UCSD-AML1 (cell line): Measurements from ENCODE around the gene SLC30A2.
A peak's percentile ranks its signal among the peaks of the same experiment; 100 is the strongest.

Source experiments
- DNase-seq: peaks from one replicate; lab custom pipeline; 2025; ENCODE audit not compliant: unreplicated experiment; lab: John Stamatoyannopoulos, UW

The SLC30A2 gene

DNA sequence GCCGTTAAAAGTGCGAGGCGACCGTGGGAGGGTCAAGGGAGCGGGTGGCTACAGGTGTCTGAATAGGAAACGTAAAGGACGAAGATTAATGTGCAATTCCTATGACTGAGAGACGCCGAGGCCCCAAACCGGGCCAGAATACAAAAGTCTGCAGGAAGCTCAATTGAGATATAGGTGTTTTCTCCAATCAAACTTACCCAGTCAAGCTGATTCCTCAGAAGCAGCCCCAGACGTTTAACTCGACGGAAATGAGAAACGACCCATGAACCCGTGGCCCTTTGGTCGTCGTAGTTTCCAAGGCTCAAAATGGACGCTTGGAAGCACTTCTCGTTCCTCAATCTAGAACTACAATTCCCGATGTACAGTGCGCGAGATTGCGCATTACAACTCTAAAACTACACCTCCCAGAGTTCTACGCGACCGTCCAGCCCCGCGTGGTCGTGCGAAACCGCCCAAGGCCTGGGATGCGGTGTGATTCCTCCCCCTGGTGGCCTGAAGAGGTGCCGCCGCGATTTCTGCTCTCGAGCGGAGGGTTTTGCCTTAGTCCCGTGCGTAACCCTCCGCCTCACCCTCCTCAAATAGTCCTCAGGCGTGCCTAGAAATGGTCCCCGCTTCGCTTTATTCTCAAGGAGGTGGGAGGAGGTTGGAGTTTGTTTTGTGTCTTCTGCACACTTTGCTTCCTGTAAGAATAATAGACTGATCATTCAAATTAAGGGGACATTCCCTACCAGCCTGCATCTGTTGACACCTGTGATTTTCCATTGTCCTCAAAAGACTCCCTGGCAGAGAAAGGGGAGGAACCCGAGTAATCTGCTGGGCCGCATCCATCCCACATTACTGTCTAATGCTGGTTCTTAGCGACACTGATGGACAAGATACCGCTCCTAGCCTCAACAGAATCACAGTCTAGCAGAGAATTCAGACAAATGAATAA is 47.8 kb downstream of the SLC30A2 start, which contains the start of gene PAFAH2:
PAFAH2 (minus strand) TSS at position 236 of the 934 bp plus-strand sequence. CDS start 7,247 bp downstream, outside the sequence.
- peak; percentile 96 for DNase-seq

DNA sequence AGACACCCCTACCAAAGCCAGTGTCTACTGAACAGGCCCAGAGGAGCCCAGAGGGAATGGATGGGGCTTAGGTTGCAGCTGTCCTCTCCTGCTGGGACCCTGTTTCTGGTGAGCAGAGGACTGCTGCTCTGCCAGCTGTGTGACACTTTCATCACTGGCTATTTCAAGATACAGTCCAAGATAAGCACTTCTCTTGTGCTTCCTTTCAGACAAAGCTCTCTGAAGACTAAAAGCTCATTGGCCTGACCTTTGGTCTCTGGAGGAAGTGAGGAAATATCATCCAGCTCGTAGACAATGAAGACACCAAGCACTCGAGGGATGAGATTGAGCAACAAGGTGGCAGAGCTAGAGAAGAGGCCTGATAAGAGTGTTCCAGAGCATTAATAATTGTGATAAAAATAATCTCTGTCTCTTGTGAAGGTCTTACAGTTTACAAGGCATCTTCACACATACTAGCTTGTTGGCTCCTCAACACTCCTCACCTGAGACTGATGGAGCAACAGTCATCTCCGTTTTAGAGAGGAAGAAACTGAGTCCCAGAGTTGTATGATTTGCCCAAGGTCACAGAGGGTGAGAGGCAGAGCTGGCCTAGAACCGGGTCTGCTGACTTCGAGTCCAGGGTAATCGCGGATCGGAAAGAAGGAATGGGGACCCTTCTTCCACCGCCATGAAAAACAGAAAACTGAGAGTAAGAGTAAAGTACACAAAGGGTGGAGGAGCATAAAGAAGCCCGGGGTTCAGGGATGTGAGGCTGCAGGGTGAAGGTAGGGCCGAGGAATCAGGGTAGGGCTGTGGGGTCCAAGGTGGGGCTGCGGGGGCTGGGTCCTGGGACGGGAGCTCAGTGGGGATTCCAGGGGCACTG is 48.7 kb downstream of the SLC30A2 start:
- DNase-seq: no peak

DNA sequence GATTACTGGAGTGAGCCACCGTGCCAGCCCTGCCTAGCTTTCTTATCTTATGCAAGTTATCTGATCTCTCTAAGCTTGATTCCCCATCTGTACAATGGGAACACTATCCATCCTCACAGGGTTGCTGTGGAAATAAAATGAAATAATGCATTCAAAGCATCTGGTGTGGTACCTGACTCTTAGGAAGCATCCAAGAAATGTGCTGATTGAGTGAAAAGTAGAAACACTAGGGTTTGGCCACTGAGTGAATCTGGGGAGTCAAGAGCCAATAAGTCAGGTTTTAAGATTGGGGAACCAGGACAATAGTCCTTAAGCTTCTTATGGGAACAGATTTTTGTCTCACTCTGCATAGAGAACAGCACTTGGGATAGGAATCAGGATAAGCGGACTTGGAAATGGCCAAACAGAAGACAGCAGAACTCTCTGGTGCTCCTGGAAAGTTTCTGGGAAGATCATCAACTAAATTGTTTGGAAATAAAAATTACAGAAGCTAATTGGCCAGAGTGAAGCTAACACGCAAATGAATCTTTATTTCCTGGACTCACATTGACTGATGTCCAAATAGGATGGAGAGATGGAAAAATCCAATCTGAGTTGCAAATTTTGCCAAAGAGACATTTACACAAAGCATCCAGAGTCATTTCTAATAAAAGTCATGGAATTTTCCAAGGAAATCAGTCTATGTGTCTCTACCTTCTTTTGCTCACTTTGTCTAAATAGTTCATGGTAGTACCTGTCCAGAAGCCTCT is 51.3 kb downstream of the SLC30A2 start:
- DNase-seq: no peak

DNA sequence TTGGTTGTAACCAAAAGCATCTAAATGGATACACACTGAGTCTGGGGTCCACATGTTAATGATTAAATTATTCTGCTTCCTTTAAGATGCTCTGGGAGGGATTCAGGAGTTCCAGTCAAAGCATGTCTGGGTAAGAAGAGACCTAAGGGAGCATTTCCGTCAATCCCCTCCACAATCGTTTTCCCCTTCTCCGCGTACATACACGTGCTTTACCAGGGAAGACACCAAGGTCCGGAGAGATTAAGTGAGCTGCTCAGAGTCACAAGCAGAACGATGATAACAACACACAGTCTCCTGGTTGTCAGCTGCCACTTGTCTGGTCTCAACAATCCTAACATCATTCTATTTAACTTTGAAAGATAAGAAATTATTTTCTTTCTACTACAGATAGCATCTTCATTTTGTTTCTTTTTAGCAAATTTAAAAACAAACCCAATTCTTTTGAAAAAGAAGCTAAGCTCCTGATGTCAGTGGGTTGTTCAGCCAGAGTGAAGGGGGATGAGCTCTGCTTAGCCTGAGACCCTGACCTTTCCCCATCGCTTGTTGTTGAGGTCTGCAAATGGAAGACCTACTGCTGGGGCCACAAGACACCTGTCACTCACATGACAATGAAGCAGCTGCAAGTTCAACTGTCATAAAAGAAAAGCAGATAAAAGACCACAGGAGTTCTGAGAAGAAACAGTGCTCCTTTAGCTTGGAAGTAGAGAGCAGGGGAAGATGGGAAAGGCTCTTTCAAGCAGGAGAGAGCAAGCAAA is 52.5 kb downstream of the SLC30A2 start:
- no peak for DNase-seq

DNA sequence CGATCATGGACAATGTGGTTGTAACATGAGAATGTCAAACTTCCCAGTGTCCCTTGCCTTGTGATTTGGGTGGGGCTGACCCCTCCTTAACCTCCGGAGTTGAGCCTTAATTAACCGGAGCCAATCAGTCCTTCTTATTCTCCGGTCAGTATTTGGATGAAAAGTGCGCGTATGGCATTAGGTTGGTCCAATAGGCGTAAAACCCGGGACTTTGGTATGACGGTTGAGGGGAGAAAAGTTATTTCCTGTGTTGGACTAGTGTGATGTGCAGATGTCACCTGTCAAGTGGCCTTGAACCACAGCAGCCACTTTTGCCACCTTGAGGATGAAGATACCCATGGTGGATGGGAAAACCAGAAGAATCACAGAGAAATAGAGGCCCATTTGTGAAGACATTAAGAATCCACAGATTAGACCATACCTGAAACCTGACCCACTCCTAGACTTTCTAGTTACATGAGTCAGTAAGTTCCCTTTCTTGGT is 53.2 kb downstream of the SLC30A2 start:
- no peak for DNase-seq

DNA sequence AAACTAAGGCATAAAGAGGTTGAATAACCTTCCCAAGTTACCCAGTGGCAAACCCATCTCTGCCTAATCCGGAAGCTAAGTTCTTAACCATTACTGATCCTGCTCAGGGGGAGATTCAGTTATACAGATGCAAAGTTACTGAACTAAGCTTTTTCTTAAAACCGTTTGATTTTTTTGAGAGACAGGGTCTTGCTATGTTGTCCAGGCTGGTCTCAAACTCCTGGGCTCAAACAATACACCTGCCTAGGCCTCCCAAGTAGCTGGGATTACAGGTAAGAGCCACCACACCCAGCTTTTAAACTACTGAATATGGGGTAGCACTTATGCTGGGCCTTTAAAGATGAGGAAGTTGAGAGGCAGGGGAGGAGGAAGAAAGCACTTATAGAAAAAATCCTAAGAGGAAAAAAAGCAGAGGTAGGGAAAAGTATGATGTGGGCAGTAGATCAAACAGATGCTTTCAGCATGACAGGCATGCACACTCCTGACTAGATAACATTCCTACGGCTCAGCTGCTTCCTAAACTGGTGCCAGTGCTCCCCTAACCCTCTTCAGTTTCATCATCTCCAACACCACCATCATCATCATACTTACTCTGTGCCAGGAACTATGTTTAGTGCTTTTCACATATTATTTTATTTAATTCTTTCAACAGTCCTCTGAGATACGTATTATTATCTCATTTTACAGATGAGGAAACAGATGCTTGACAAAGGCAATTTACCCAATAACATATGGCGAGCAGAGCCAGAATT is 53.8 kb downstream of the SLC30A2 start:
- no peak for DNase-seq

DNA sequence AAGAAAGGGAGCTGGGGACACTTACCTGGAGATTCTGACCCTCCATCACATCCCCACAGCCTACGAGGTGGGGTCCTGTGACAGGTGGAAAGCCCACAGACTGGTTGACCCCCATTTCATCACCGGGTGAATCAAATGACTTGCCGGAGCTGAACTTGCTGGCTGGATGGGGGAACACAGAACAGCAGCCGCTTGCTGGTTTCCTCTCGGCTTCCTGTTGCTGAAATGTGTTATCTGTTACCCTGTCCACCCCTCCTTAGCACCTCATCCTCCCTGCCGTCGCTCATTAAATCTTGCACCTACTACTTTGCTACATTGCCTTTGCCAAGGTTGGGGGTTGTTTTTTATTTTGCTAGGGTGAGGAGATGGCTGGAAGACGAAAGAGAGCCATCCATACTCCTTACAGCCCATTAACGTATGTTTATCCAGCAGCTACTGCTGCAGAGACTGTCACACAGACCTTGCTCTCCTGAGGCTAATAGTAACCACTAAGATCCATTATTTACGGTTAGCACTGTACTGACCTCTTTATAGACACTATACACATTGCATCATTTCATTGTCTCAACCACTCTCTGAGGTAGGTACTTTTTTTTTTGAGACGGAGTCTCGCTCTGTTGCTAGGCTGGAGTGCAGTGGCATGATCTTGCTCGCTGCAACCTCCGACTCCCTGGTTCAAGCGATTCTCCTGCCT is 55.1 kb downstream of the SLC30A2 start:
- peak; percentile 41 for DNase-seq

DNA sequence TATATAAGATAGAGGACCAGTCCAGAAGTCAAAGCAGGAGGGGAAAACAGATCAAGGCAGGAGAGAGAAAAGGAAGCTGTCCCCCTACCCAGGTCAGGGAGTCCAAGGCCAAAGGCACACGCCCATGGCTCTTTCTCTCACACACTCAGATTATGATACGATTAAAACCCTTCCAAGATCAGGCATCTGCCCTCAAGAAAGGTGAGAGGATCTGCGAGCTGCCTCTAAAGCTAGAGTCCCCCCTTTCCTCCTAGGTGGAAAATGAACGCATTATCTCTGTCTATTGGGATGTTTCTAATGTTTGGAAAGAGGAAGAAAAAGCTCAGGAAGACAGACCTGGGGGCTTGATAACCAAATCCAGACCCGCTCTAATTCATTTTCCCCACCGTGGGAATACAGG is 55.7 kb downstream of the SLC30A2 start:
- no peak for DNase-seq

DNA sequence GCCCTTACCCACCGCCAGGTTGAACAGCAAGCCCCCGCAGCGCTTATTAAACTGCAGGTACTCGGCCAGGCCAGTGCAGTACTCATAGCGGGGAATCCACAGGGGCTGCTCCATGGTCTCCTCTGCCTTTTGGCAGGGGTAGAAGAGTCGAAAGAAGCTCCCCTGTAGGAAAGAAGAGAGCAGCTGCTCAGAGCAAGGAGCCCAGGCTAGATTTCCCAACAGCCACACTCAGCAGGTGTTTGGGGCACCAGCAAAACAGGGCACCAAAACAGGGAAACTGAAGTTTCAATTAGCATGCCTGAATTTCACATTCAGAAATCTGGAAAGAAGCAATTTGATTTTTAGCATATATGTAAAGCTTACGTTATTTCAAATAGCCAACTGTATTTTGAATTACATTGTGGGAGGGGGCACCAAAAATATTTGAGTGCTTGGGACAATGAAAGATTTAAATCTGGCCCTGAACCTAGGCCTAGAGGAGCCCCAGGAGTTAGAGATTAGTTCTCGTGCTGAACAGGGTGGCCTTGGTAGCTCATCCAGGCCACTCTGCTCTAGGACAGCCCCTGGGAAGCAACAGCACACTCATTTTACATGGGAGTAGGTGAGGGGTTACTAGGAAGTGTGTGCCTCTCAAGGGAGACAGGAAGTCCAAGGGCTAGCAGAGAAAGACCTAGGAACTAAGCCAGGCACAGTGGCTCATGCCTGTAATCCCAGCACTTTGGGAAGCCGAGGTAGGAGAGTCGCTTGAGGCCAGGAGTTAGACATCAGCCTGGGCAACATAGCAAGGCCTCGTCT is 56.3 kb downstream of the SLC30A2 start:
- no peak for DNase-seq

DNA sequence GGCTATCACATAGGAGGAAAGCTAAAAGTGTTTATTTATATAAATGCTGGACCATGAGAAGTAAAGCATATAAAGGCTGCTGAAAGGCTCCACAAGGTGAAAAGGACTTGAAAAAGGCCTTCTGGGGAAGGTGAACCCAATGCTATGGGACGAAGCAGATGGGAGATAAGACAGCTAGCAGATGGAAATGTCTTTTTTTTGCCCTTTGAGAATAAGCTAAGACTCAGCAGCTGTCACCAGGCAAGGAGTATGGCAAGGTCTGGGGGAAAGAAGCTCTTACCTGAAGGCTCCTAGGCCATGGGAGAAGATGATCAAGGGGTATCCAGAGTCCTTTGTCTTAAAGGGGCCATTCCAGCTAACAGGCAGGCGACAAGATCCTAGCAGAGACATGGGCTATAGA is 58.0 kb downstream of the SLC30A2 start:
- no peak for DNase-seq
